HepG2 (cell line): ENCODE results near the gene EEPD1. TPM values are rescaled to one million over a fixed set of nuclear protein-coding genes. Genes with fewer than 3 reads are reported as not detected.
A peak's percentile ranks its signal among the peaks of the same experiment; 100 is the strongest.

ENCODE experiments used
- ARNT2 ChIP-seq: sonication (generic); formaldehyde crosslinking; IDR thresholded peaks from 2 replicates; pipeline ENCODE4 v1.8.0; 2022; ENCODE audit warnings: mild to moderate bottlenecking, low read depth, missing genetic modification reagents, moderate library complexity
- MATR3 ChIP-seq: sonication (generic); formaldehyde crosslinking; IDR thresholded peaks from 2 replicates; pipeline ENCODE4 v1.4.0; 2020; ENCODE audit warnings: missing genetic modification reagents
- PCBP2 ChIP-seq: fragments of 200-400 bp; formaldehyde crosslinking; optimal IDR thresholded peaks from 2 replicates; pipeline ENCODE3; 2018; ENCODE audit warnings: low read length, low read depth; ENCODE audit not compliant: poor library complexity, severe bottlenecking
- PLRG1 ChIP-seq: fragments of 450-650 bp; conservative IDR thresholded peaks from 2 replicates; pipeline ENCODE4 v1.6.1; 2016
- RELA ChIP-seq: sonication (generic); formaldehyde crosslinking; IDR thresholded peaks from 2 replicates; pipeline ENCODE4 v1.4.0; 2020; ENCODE audit warnings: missing genetic modification reagents
- U2AF2 ChIP-seq: fragments of 200-400 bp; formaldehyde crosslinking; IDR thresholded peaks from 2 replicates; pipeline ENCODE4 v1.6.1; 2017; ENCODE audit warnings: low read depth, mild to moderate bottlenecking, low read length
- ZGPAT ChIP-seq: IDR thresholded peaks from 2 replicates; pipeline ENCODE4 v1.6.1; 2016; ENCODE audit warnings: mild to moderate bottlenecking
- ZHX2 ChIP-seq, 2 experiments: sonication (generic) in 1 of 2; formaldehyde crosslinking in 1 of 2; IDR thresholded peaks; 2 replicates each; pipeline versions ENCODE4 v1.6.1 to v1.9.0; 2014 to 2022; ENCODE audit warnings: antibody characterized with exemption in 1 of 2, borderline replicate concordance in 1 of 2, inconsistent platforms in 1 of 2, low read depth in 1 of 2, missing genetic modification reagents in 1 of 2
- ZNF451 ChIP-seq: sonication (generic); formaldehyde crosslinking; IDR thresholded peaks from 2 replicates; pipeline ENCODE4 v1.5.0; 2020; ENCODE audit warnings: mild to moderate bottlenecking, missing genetic modification reagents
- ZNF496 ChIP-seq: sonication (generic); formaldehyde crosslinking; IDR thresholded peaks from 2 replicates; pipeline ENCODE4 v1.8.1; 2023; ENCODE audit warnings: mild to moderate bottlenecking, moderate library complexity, missing genetic modification reagents; ENCODE audit not compliant: insufficient replicate concordance
- ZNF558 ChIP-seq: sonication (generic); formaldehyde crosslinking; IDR thresholded peaks from 2 replicates; pipeline ENCODE4 v1.9.0; 2022; ENCODE audit warnings: mild to moderate bottlenecking, missing genetic modification reagents, borderline replicate concordance
- polyA plus RNA-seq, 8 experiments: library from polyadenylated mRNA; depleted of rRNA in 3 of 8; stranded (reverse) in 7 of 8; unstranded in 1 of 8; fragments of >200 nt; fragmentation: Illumina TruSeq in 4 of 8; extraction: Trizol in 4 of 8; gene quantifications; 2 replicates each; pipeline versions ENCODE4 v1.2.1 to v1.2.3, GENCODE V29; 2011 to 2016; ENCODE audit warnings: low read depth in 4 of 8, missing spikeins in 1 of 8, mixed read lengths in 1 of 8; ENCODE audit not compliant: insufficient read depth in 1 of 8
- total RNA-seq, 5 experiments: library from RNA; depleted of rRNA; stranded (reverse); fragments of >200 nt; fragmentation: Illumina TruSeq; extraction: Trizol; gene quantifications; 2 replicates each; pipeline ENCODE4 v1.2.3, GENCODE V29; 2016; ENCODE audit warnings: low read depth in 1 of 5
- TF ChIP-seq, protein P1 (sequence below): sonication (generic); formaldehyde crosslinking; conservative IDR thresholded peaks from 2 replicates; pipeline ENCODE4 v1.8.0; 2022; ENCODE audit warnings: missing genetic modification reagents
- TF ChIP-seq, protein P2 (sequence below): sonication (generic); formaldehyde crosslinking; IDR thresholded peaks from 2 replicates; pipeline ENCODE4 v1.4.0; 2020; ENCODE audit warnings: missing genetic modification reagents

Gene EEPD1
- total and polyA plus RNA-seq, 2 of the 13 experiments (the other 11 are each of a cell fraction or from before 2014, with no cell fraction given) = 10.1 to 16.4 TPM

DNA sequence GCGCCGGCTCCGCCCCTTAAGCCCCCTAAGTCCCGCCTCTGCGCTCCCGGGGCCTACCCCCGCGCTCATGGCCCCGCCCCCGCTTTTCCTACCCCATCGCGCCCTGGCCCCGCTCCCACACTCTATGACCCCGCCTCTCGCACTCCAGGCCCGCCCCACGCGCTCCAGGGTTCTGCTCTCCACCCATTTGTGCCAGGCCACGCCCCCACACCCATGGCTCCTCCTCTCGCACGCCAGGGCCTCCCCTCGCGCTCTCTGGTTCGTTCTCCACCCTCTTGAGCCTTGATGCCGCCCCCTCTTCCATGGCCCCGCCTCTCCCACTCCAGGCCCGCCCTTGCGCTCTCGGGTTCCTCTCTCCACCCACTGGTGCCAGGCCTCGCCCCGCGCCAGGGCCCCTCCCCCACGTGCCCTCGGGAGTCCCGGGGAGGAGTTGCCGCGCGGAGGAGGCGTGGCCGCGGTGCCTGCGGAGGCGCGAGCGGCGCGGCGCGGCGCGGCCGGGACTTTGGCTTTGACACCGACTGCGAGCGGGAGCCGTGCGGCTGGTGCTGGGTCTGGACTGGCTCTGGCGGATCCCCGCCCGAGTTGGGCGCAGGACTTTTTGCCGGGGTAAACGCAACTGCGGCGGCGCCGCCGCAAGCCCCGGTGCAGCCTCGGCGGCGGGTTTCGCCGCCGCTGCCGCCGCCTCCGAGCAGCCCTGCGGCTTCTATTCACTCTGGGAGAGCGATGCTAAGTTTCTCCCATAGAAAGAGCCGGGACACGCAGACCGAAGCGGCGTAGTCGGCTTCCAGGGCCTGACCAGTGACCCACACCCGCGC is at the start of gene EEPD1 (continued):
- TF ChIP-seq ZHX2 (IDR thresholded peaks at IDR 0.05; ENCODE audit: low read depth) (no peak), ZHX2 (CRISPR knock-in tag; IDR thresholded peaks at IDR 0.05; ENCODE audit: borderline replicate concordance) (no peak), ZGPAT (CRISPR knock-in tag) (peak; percentile 39; the same call in 1 of the 2 replicates), ZNF451 (CRISPR knock-in tag) (peak; percentile 69), U2AF2 (no peak), RELA (CRISPR knock-in tag) (no peak), MATR3 (CRISPR knock-in tag) (no peak), ARNT2 (CRISPR knock-in tag) (no peak), PLRG1 (no peak), ZNF496 (CRISPR knock-in tag) (no peak), ZNF558 (CRISPR knock-in tag) (no peak; the same call in 1 of the 2 replicates), PCBP2 (no peak)
- TF ChIP-seq, protein P1, sequence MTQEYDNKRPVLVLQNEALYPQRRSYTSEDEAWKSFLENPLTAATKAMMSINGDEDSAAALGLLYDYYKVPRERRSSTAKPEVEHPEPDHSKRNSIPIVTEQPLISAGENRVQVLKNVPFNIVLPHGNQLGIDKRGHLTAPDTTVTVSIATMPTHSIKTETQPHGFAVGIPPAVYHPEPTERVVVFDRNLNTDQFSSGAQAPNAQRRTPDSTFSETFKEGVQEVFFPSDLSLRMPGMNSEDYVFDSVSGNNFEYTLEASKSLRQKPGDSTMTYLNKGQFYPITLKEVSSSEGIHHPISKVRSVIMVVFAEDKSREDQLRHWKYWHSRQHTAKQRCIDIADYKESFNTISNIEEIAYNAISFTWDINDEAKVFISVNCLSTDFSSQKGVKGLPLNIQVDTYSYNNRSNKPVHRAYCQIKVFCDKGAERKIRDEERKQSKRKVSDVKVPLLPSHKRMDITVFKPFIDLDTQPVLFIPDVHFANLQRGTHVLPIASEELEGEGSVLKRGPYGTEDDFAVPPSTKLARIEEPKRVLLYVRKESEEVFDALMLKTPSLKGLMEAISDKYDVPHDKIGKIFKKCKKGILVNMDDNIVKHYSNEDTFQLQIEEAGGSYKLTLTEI (CRISPR knock-in tag) = no peak
- TF ChIP-seq, protein P2, sequence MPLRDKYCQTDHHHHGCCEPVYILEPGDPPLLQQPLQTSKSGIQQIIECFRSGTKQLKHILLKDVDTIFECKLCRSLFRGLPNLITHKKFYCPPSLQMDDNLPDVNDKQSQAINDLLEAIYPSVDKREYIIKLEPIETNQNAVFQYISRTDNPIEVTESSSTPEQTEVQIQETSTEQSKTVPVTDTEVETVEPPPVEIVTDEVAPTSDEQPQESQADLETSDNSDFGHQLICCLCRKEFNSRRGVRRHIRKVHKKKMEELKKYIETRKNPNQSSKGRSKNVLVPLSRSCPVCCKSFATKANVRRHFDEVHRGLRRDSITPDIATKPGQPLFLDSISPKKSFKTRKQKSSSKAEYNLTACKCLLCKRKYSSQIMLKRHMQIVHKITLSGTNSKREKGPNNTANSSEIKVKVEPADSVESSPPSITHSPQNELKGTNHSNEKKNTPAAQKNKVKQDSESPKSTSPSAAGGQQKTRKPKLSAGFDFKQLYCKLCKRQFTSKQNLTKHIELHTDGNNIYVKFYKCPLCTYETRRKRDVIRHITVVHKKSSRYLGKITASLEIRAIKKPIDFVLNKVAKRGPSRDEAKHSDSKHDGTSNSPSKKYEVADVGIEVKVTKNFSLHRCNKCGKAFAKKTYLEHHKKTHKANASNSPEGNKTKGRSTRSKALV (CRISPR knock-in tag) = no peak
